Fibroblast of lung (primary cell): ENCODE measurements around the gene SPA17.

Experiments
- CTCF ChIP-seq, 2 donors: IDR thresholded peaks in 1 of 2; conservative IDR thresholded peaks in 1 of 2; 1 replicate in 1 of 2; 2 replicates in 1 of 2; pipeline ENCODE4 v1.5.1; 2011 to 2012; ENCODE audit warnings: low read length in 2 of 2, control low read depth in 1 of 2, inconsistent platforms in 1 of 2, low read depth in 1 of 2, mild to moderate bottlenecking in 1 of 2
- EZH2 ChIP-seq: IDR thresholded peaks from 2 replicates; pipeline ENCODE4 v1.5.1; 2012; ENCODE audit warnings: low read length, control low read depth, mild to moderate bottlenecking; ENCODE audit errors: missing control alignments

- TF ChIP-seq CTCF (conservative IDR thresholded peaks at IDR 0.05 in 1 of 2, IDR thresholded peaks at IDR 0.05 in 1 of 2; ENCODE audit: low read depth in 1 of 2, low read length in 2 of 2): no peak
- TF ChIP-seq EZH2: no peak
These were observed 25.1 kb upstream of the SPA17 start for GRCh38 chr11:124648610-124649009.
